HG02571 (cell line): ENCODE measurements around the gene ZNF860.
"Not testable (repeated sequence)": the region's sequence is repeated elsewhere in the genome, so short reads cannot be mapped to it uniquely, and the experiment has no call there.

Experiments
- ATAC-seq: cut with Tn5 transposase; IDR thresholded peaks from one replicate; pipeline ENCODE4 v1.9.1; 2021; ENCODE audit warnings: mild to moderate bottlenecking, moderate library complexity; ENCODE audit not compliant: unreplicated experiment

ZNF860 gene

DNA sequence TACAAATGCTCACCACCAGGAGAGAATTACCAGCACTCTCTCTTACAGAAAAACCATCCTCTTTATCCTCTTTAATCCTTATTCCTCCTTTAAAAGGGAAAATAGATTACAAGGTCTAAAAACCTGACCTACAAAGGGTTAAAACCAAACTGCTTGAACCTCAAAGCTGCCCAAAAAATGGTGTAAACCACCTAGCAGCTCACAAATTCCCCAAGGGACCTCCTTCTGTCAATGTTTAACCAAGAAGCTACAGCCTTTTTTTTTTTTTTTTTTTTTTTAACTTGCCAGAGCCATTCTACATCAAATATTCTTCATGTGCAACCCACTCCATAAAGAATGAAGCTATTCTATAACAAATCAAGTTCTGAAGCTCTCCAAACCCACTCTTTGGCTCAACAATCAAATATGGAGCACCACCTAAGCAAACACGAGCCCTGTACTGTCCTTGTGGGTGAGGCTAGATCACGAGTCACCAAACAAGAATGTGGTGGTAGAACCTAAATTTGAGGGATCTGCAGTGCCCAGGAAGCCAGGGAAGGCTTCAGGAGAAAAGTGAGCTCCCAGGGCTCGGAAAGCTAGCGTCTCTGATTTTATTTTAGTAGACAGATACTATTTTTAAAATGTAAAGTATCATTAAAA, 20.6 kb upstream of the ZNF860 start:
- peak; percentile 59 for ATAC-seq

DNA sequence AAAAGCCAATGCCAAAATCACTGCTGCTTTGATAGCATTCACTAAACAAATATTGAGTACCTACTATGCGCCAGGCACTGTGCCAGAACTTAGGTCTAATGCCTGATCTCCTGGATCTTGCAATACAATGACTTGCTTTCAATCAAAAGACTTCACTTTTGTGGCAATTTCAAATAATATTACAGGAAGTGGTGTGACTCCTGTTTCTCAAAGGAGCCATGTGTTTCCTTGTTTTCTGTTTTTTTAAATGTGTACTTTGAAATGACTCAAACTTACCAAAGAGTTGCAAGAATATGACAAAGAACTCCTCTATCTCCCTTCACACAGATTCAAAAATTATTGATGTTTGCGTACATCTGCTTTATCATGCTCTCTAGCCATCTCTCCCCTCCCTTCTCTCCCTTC, 18.7 kb upstream of the ZNF860 start:
- ATAC-seq, result no peak

DNA sequence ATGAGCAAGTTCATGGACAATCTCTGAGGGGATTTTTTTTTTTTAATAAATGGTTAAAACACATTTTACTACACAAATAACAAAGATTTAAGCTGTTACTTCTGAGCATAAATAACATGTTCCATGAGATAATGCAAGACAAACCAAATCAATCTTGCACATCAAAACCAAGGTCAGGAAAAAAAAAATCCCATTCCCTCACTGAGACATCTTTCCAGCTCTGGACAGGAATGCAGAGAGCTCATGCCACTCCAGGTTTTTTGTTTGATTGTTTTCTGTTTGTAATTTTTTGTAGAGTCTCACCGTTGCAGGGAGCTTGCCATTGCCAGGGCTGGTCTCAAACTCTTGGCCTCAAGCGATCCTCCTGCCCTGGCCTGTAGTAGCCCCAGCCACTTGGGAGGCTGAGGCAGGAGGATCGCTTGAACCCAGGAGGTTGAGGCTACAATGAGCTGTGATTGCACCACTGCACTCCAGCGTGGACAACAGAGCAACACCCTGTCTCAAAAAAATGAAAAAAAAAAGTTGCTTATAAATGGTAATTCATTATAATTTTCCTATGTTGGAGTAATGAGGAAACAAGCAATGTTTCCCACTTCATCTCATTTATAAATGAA, 14.5 kb upstream of the ZNF860 start:
- ATAC-seq, result no peak

DNA sequence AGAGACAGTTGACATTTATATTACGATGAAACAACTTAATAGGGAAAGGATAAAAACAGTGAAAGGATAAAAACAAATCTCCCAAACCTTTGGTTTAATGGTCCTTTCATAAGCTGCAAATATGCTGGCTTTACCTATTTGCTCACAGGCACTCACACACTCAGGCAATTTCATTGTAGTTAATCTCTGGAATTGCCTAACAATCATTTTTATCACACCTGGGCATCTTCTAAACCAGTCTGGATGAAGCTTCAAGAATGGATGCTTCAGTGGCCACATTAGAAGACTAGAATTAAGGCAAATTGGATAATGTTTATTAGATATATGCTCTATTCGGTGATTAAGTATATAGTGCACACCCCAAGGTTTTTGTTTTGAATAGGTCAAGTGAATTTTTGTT, 14.0 kb upstream of the ZNF860 start:
- no peak for ATAC-seq

DNA sequence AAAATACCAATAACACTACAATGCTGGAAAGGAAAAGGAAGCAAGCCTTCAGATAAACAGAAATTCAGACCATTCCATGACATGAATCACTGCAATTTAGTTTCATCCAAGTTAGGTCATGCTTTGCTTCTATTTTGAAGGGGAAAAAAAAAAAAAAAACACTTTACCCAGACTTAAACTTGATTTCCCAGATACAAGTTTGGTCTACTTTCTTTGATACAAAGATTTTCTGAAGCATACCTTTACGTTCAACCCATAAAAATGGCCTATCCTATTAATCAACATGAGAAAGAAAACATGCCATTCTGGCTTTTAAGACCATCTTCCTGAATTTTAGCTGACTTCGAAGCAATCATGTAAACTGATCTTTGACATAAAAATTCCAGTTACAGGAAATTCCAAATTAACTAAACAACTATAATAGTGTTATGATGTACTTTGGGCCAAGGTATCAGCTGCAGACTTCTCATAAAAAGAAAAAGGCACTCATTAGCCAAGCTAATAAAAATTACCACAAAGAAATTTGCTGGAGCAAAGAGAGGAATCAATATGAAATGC, 13.1 kb upstream of the ZNF860 start:
- ATAC-seq, result no peak

DNA sequence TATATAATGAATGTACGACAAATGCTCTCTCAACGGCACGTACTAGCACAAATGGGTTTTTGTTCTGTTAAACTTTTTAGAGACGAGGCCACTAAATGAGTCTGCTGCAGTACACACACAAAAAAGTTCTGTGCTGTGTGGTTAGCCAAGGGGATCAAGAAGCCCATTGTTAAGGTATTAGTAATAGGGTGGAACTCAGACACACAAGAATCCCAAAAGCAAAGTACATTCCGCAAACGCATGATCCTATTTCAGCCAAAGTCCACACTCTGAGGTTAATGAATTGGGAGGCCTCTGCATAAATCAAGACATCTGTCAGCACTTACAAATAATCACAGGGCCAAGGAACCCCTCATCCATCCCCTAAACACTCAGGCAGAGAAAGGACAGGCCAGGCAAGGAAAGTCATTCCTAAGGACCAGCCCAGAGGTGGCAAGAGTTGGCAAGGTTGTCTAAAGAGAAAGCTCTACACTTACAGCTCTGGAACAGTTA, 12.6 kb upstream of the ZNF860 start:
- ATAC-seq, result no peak

DNA sequence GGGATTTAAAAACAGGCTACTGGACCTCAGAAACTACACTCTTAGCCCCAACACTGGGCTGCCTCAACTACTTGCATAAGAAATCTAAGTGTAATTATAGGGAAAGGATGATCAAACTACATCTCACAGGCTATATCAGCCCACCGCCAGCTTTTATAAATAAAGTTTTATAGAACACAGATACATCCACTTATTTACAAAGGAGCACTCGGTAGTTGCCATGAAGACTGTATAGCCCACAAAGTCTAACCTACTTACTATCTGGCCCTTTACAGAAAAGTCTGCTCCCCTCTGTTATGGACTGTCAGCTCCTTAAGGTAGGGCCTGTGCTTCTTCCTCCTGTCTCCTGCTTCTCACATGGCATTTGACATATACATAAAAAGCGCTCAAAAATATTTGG, 9.9 kb upstream of the ZNF860 start:
- ATAC-seq, result no peak

DNA sequence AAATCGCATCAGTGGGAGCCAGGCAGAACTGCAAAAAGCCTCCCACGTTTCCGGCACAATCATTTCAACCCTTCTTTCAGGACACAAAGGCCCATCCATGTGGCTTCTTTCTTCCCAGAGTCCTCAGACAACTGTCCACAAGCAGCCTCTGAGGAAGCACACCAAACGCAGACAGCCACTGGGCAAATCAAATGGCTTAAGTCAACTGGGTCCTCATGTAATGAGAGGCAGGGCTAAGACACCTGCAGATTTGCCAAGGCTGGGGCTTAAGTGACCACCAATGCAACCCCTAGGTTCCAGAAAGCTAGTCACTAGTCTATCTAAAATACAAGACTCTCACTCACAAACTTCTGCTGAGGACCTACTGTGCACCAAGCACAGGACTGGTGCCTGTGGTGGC, 8.5 kb upstream of the ZNF860 start:
- ATAC-seq, result no peak

DNA sequence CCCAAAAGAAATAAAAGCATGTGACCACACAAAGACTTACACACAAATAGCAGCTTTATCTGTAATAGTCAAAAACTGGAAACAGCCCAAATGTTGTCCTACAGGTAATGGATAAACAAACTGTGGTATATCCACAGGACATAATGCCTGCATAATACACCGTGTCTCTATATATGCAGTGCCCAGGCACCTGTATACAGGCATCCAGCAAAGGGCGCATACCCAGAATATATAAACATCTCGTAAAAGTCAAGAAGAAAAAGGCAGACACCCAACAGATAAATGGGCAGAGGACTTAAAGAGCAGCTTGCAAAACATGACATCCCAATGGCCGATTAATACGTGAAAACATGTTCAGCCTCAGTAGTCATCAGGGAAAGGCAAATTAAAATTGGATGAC, 7.7 kb upstream of the ZNF860 start:
- ATAC-seq, result no peak

DNA sequence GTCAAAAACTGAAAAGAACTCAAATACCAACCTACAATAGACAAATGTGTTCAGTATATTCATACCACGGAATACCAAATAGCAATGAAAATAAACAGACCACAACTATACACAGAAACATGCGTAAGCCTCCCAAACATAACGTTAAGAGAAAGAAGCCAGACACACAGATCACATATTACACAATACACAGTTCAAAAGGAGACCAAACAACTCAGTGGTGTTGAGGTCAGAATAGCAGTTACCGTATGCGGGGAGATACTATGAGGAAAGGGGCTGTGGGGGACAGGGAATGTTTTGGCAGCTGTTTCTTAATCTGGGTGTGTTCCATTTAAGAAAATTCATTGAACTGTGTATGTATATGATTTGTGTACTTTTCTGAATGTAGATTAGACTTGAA, 7.1 kb upstream of the ZNF860 start:
- no peak for ATAC-seq

DNA sequence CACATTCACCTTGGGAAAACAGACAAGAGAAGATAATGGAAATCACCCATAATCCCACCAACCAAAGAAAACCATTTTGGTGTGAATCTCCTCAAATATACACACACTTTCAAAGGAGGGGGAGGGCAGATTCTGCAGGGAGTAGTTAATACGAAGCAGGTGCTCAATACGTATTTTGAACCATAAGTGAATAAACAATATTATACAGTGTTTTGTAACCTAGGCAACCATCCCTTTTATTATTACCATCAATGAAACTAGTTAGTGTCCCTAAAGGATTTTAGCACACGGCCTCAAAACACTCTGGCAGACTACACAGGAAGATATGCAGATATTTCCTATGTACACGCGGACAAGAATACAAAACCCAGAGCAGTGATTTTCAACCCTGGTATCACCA, 6.6 kb upstream of the ZNF860 start:
- ATAC-seq, result no peak

DNA sequence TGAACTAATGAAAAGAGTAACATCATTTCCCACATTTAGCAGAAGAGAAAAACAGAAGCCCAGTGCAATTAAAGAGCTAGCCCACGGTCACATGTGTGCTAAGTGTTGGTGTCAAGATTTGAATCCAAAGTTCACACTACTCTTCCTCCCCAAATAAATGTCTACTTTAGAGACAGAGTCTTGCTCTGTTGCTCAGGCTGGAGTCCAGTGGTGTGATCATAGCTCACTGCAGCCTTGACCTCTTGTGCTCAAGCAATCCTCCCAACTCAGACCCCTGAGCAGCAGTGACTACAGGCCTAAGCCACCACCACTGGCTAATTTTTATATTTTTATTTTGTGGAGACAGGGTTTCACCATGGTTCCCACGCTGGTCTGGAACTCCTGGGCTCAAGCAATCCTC, 5.2 kb upstream of the ZNF860 start:
- no peak for ATAC-seq

DNA sequence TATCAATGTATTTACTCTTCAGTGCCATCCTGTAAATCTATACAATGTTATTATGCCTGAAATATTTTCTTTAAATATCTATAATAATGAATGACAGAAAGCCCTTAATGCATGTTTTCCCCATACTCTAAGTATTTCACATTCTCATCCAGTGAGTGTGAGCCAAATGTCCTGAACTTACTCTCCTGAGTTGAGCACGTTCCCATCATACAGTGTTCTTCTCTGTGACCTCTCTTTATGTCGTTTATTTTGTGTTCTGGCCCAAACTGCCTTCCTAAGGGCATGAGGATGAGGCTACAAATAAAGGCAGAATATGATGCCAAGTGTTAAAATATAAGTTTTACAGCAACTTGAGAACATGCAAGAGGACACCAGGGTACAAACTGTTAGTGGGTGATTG, 3.8 kb upstream of the ZNF860 start:
- ATAC-seq, result no peak

DNA sequence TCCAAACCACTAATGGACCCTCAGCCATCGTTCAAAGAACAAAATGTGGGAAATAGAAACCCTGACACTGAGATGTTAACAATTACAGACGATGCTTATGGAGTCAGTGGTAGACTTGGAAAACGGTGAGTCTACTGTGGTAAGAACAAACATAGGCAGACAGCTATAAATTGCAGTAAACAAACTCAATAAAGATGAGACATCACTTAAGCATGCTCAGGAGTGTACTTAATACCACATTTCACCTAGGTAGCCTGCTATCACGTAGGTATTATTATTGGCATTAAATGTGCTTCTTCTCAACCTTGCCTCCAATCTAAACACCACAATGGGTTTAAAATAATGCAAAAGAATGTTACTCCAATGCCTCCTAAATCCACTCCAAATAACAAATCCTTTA, 3.0 kb upstream of the ZNF860 start:
- ATAC-seq, result no peak

DNA sequence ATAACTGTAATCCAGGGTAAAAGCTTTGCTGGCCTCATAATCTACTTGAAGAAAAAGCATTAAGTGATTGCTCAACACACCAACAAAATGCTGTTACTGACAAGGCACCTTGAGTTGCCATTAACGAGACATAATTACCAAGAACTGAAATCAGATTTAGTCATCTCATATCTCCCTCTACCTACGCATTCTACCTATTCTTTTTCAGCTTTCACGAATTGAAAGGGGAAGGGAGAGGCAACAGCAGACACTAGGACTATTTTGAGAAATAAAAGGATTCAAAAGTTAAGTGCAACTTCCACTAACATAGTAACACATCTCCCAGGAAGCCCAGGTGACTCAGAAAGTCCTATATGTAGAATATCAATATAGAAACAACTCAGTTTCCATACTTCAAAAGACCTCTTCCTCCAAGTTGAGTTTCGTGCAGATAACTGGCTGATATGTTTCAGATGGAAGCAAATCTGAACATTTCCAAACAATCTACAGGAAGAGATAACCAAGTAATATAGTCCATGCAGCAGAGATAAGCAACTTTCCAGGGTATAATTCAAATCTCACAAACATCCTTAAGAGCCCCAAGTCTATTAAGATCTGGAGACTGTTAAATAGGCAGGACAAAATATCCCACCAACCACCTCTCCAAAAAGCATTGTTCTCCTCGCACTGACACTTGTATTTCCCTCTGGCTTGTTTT, 2.4 kb upstream of the ZNF860 start:
- peak; percentile 44 for ATAC-seq

DNA sequence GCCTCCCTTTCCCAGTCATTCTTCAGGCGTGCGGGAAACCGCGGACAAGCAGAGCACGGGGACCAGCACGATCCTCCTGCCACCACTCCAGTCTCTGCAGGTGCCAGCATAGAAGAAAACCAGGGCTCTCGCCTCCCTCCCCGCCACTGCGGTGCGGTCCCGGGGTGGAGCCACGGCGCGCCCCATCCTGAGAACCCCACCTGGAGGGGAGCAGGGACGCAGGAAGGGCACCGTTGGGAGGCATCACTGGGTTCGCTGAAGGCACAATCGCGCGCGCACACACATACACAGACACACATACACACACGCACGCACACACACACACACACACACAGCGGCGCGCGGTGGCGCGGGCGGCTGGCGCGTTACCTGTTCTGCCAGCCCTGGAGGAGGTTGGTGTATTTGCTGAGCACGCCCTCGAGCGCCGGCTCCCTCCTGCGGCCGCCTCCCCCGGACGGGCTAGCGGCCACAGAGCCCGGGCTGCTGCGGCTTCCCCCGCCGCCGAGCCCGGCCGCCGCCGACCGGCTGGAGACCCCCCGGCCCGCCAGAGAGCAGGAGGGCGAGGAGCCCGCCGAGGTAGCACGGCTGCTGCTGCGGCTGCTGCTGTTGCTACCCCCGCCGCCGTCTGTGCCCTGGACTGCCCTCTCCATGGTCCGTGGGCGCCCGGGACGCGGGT, 882 bp upstream of the ZNF860 start:
- ATAC-seq, result no peak

DNA sequence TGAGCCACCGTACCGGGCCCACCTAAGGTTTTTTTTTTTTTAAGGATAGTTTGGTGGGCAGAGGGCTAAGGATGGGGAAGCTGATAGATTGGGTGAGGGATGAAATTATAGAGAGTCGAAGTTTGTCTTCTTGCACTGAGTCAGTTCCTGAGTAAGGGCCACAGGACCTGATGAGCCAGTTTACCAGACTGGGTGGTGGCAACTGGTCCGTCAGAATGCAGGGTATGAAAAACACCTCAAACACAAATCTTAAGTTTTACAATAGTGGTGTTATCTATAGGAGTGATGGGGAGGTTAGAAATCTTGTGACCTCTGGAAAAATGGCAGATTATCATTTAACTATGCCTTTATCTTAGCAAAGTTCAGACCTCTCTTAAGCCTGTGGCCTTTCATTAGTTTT, 2.8 kb downstream of the ZNF860 start:
- no peak for ATAC-seq

DNA sequence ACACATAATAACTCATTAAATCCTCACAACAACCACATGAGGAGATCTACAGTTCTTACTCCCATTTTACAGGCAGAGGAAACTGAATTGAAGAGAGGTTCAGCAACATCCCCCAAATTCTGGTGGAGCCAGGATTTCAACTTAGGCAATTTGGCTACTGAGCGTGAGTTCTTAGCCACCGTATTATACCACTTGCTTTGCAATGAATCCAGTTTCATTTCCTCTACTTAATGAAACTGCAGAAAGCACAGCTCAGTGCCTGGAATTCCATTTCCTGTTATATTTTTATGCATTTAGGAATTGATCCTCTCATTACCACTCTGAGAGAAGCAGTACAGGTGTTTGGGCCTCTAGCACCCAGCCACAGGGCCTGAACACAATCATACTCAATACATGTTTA, 4.3 kb downstream of the ZNF860 start:
- ATAC-seq, result no peak

DNA sequence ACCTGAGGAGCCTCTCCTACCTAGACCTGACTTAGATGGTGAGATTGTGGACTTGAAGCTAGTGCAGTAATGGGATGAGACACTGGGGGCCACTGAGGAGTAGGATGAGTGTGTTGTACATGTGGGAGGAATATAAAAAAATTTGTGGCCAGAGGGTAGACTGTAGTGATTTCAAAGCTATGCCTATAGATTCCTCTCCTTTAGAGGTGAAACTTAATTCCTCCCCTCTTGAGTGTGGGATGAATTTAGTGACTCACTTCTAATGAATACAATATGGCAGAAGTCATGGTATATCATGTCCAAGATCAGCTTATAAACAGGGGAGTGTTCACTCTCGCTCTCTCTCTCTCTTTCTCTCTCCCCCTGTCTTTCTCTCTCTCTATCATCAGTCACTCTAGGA, 6.7 kb downstream of the ZNF860 start:
- ATAC-seq, result no peak

DNA sequence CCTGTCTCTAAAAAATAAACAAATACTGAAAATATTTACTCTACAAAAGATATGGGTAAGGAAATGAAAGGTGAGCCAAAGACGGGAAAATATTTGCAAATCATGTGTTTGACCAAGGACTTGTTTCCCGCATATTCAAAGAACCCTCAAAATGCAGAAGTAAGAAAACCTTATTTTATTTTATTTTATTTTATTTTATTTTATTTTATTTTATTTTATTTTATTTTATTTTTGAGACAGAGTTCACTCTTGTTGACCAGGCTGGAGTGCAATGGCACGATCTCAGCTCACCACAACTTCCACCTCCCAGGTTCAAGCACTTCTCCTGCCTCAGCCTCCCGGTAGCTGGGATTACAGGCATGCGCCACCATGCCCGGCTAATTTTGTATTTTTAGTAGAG, 11.4 kb downstream of the ZNF860 start:
- not testable (repeated sequence) for ATAC-seq

DNA sequence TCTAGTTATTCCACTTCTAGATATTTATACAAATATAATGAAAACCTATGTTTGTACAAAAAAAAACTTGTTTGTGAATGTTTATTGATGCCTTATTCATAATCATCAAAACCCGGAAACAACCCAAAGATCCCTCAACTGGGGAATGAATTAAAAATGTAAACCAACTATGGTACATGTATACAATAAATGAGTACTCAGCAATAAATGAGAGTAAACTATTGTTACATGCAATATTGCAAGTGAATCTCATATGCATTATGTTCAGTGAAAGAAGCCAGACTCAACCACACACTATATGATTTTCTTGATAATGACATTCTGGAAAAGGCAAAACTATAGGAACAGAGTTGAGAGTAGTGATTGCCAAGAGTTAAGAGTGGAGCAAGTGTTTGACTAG, 12.3 kb downstream of the ZNF860 start:
- ATAC-seq, result no peak

DNA sequence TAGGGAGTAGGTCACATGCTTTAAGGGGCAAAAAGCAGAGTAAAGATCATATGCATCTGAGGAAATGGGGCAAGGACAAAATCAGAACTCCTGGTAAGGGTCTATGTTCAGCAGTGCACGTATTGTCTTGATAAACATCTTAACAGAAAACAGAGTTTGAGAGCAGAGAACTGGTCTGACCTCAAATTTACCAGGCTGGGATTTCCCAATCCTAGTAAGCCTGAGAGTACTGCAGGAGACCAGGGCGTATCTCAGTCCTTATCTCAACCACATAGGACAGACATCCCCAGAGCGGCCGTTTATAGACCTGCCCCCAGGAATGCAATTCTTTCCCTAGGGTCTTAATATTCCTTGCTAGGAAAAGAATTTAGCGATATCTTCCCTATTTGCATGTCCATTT, 13.5 kb downstream of the ZNF860 start:
- not testable (repeated sequence) for ATAC-seq
